GM12878 (cell line): ENCODE results near the gene IL4I1. TPM values are rescaled to one million over a fixed set of nuclear protein-coding genes. Genes with fewer than 3 reads are reported as not detected.

Experiments used
- ATAC-seq: fragments of 200-7000 bp; cut with Tn5 transposase; 3 replicates; pipeline ENCODE4 v1.9.1; 2020; ENCODE audit warnings: mild to moderate bottlenecking, moderate library complexity
- BruUV-seq: library from RNA; stranded (reverse); fragments of 400-500 nt; replicated peaks from 2 replicates; lab custom pipeline; 2021; lab: Mats Ljungman, UMichigan
- CTCF ChIA-PET: fragments of 300-600 bp; sonication (Branson Sonifier 250); formaldehyde crosslinking; extraction: SDS; loops from one replicate; lab custom pipeline; 2021; ENCODE audit warnings: inconsistent platforms; lab: Yijun Ruan, JAX
- POLR2A ChIA-PET: fragments of 350-600 bp; formaldehyde crosslinking; extraction: SDS; loops from one replicate; lab custom pipeline; 2021; ENCODE audit warnings: inconsistent platforms; lab: Charles Lee
- RAD21 ChIA-PET: fragments of 300-600 bp; sonication (Branson Sonifier 250); formaldehyde crosslinking; loops from one replicate; lab custom pipeline; 2023; ENCODE audit warnings: antibody characterized with exemption; ENCODE audit not compliant: unreplicated experiment; lab: Charles Lee
- SMC1A ChIA-PET: fragments of 300-600 bp; sonication (Branson Sonifier 250); formaldehyde crosslinking; loops from one replicate; lab custom pipeline; 2023; ENCODE audit not compliant: unreplicated experiment, uncharacterized antibody; lab: Charles Lee
- DNase-seq: peaks from one replicate; pipeline ENCODE4 v3.0.0-alpha.2; 2011; ENCODE audit warnings: low read depth, low spot score
- FAIRE-seq: peaks from 3 replicates; lab custom pipeline; 2011; peaks lifted over from hg19 to GRCh38; lab: Jason Lieb, UNC
- H2AFZ ChIP-seq: 2 replicates; pipeline ENCODE4 v1.6.0; 2011; ENCODE audit warnings: low read depth, low read length, control low read depth; ENCODE audit not compliant: control insufficient read depth
- H3K27ac ChIP-seq: 2 replicates; pipeline ENCODE4 v1.5.1; 2011; ENCODE audit warnings: control low read depth; ENCODE audit not compliant: control insufficient read depth, insufficient read depth
- H3K27me3 ChIP-seq, 2 experiments: replicated peaks in 1 of 2; 2 replicates each; pipeline versions ENCODE4 v1.6.0 to v1.6.1; 2011; ENCODE audit warnings: low read length in 1 of 2; ENCODE audit not compliant: control insufficient read depth in 2 of 2, insufficient read depth in 2 of 2
- H3K36me3 ChIP-seq, 2 experiments: 2 replicates each; pipeline ENCODE4 v1.5.1; 2011; ENCODE audit warnings: low read length in 1 of 2; ENCODE audit not compliant: control insufficient read depth in 2 of 2, insufficient read depth in 2 of 2
- H3K4me1 ChIP-seq: 2 replicates; pipeline ENCODE4 v1.6.1; 2011; ENCODE audit warnings: mild to moderate bottlenecking, low read length, moderate library complexity, mixed read lengths; ENCODE audit not compliant: control insufficient read depth, insufficient read depth
- H3K4me2 ChIP-seq: 2 replicates; pipeline ENCODE4 v1.6.0; 2011; ENCODE audit warnings: control low read depth; ENCODE audit not compliant: control insufficient read depth, insufficient read depth
- H3K4me3 ChIP-seq: fragments of 200-600 bp; sonication (generic); 2 replicates; pipeline ENCODE4 v1.5.1; 2016
- H3K79me2 ChIP-seq: 2 replicates; pipeline ENCODE4 v1.6.0; 2011; ENCODE audit warnings: low read length; ENCODE audit not compliant: control insufficient read depth, insufficient read depth
- H3K9ac ChIP-seq: 2 replicates; pipeline ENCODE4 v1.8.0; 2011; ENCODE audit warnings: low read length, control low read depth, mixed read lengths; ENCODE audit not compliant: control insufficient read depth, insufficient read depth
- H3K9me3 ChIP-seq: replicated peaks from 3 replicates; pipeline ENCODE4 v1.5.1; 2011; ENCODE audit warnings: mild to moderate bottlenecking, low read length; ENCODE audit not compliant: control insufficient read depth, insufficient read depth
- H4K20me1 ChIP-seq: 2 replicates; pipeline ENCODE4 v1.6.0; 2011; ENCODE audit not compliant: control insufficient read depth, insufficient read depth
- BMI1 ChIP-seq: fragments of 450-650 bp; IDR thresholded peaks from 2 replicates; pipeline ENCODE4 v1.6.1; 2016; ENCODE audit warnings: mild to moderate bottlenecking, moderate library complexity, borderline replicate concordance
- CUX1 ChIP-seq: IDR thresholded peaks from 2 replicates; pipeline ENCODE4 v1.6.1; 2012; ENCODE audit warnings: improper control_type of control experiment, low read depth, low read length; ENCODE audit not compliant: insufficient replicate concordance
- E2F8 ChIP-seq: fragments of 450-650 bp; IDR thresholded peaks from 2 replicates; pipeline ENCODE4 v1.6.1; 2018; ENCODE audit warnings: mild to moderate bottlenecking, low read depth, moderate library complexity; ENCODE audit not compliant: partially characterized antibody
- HDAC2 ChIP-seq: fragments of 200-600 bp; sonication (generic); IDR thresholded peaks from 2 replicates; pipeline ENCODE4 v1.6.1; 2017
- NR2F1 ChIP-seq: fragments of 450-650 bp; conservative IDR thresholded peaks from 2 replicates; pipeline ENCODE4 v1.6.1; 2017; ENCODE audit warnings: mild to moderate bottlenecking
- PRDM15 ChIP-seq: fragments of 450-650 bp; formaldehyde crosslinking; IDR thresholded peaks from 2 replicates; pipeline ENCODE4 v1.4.0; 2020; ENCODE audit warnings: mild to moderate bottlenecking, moderate library complexity
- RAD51 ChIP-seq: fragments of 450-650 bp; IDR thresholded peaks from 2 replicates; pipeline ENCODE4 v1.6.1; 2016; ENCODE audit warnings: moderate library complexity, mild to moderate bottlenecking, inconsistent platforms
- RCOR1 ChIP-seq: conservative IDR thresholded peaks from 2 replicates; pipeline ENCODE4 v1.6.1; 2012; ENCODE audit warnings: low read depth, low read length, improper control_type of control experiment
- SUPT20H ChIP-seq: IDR thresholded peaks from 2 replicates; pipeline ENCODE4 v1.6.1; 2011; ENCODE audit warnings: low read depth, mild to moderate bottlenecking, low read length, moderate library complexity, borderline replicate concordance; ENCODE audit not compliant: control insufficient read depth
- ZNF274 ChIP-seq: IDR thresholded peaks from one replicate; pipeline ENCODE4 v1.8.0; 2011; ENCODE audit not compliant: insufficient read length, insufficient read depth
- ZZZ3 ChIP-seq: IDR thresholded peaks from 2 replicates; pipeline ENCODE4 v1.6.1; 2011; ENCODE audit warnings: low read depth; ENCODE audit not compliant: control insufficient read depth, insufficient read length
- WGBS: methylation state at CpG from one replicate; pipeline ENCODE4 v1.1.6; 2016; ENCODE audit warnings: low lambda C conversion rate; ENCODE audit not compliant: insufficient replicate concordance, insufficient coverage; ENCODE audit errors: missing lambda C conversion rate; 5-methylcytosine and 5-hydroxymethylcytosine counted together
- in situ Hi-C: fragments of 300-500 bp; cut with MboI; formaldehyde crosslinking; loops from 9 replicates; pipeline ENCODE4 v1.14.3; 2018; ENCODE audit warnings: mixed read lengths
- intact Hi-C: fragments of 100-400 bp; cut with micrococcal nuclease; formaldehyde crosslinking; loops from one replicate; pipeline ENCODE4 v1.14.2; 2022; ENCODE audit not compliant: unreplicated experiment
- polyA plus RNA-seq, 11 experiments: library from polyadenylated mRNA; depleted of rRNA in 4 of 11; unstranded in 6 of 11; stranded (reverse) in 5 of 11; fragments of >200 nt; fragmentation: Nextera tagmentation in 4 of 11; fragmentation: Illumina TruSeq in 1 of 11; extraction: Ambion mirVana in 4 of 11; extraction: Trizol in 1 of 11; gene quantifications; 1 replicate in 1 of 11; 2 replicates in 10 of 11; pipeline versions ENCODE4 v1.2.1 to v1.2.3, GENCODE V29; 2011 to 2016; ENCODE audit warnings: inconsistent platforms in 2 of 11, missing spikeins in 2 of 11, low read depth in 1 of 11
- total RNA-seq, 4 experiments: library from RNA; depleted of rRNA in 3 of 4; stranded (reverse); fragments of >200 nt in 3 of 4; fragmentation: Illumina TruSeq in 1 of 4; extraction: Trizol in 1 of 4; gene quantifications; 2 replicates each; pipeline versions ENCODE4 v1.2.1 to v1.2.3, GENCODE V29; 2013 to 2021

Gene IL4I1
- total and polyA plus RNA-seq, 10 of the 15 experiments (the other 5 are each of a cell fraction or from before 2014, with no cell fraction given): 0.62 to 83.8 (median 42.8) TPM

GRCh38 chr19:49880162-49880869, 16.4 kb downstream of the IL4I1 start:
- Histone ChIP-seq H3K9me3 (no peaks in the 10 kb centered on the region; the same call in 2 of the 3 replicates), H3K27ac (no peak overlapping the region), H4K20me1 (no peaks in the 10 kb centered on the region), H3K4me1 (peaks cover 10% of the 10 kb centered on the region), H3K79me2 (peaks cover 17% of the 10 kb centered on the region), H3K36me3 (peaks cover 8 to 13% of the 10 kb centered on the region in 2 experiments), H3K4me2 (no peak overlapping the region), H3K9ac (no peak overlapping the region), H3K4me3 (no peak overlapping the region), H3K27me3 (no peaks in the 10 kb centered on the region), H2AFZ (no peak overlapping the region)
- RAD21 ChIA-PET: no interaction called here
- SMC1A ChIA-PET: no interaction called here
- no TSS peak for BruUV-seq
- POLR2A ChIA-PET: interaction anchor here (0.7 to 1.6 kb wide), 4 partner anchors 8 to 47 kb away, joined by 3 to 7 read pairs (median 4); no protein-coding TSS in a partner anchor
- ATAC-seq (no peak), FAIRE-seq (no peak), DNase-seq (no peak)
- intact Hi-C loops: no loop called here
- CTCF ChIA-PET: interaction anchor here (1.0 kb wide), 1 partner anchor 8 kb away, joined by 3 read pairs; no protein-coding TSS in a partner anchor
- in situ Hi-C loops: loop anchor here (25.0 kb wide), 1 partner anchor 1243 kb away; the partner anchor contains the start of genes CA11 and DBP
- 77% methylated on average over 10 of the region's 10 CpGs for WGBS
- TF ChIP-seq E2F8 (no peak), RAD51 (no peak), HDAC2 (no peak), RCOR1 (no peak), SUPT20H (no peak), ZZZ3 (no peak), PRDM15 (CRISPR knock-in tag) (no peak), ZNF274 (no peak), NR2F1 (no peak), CUX1 (no peak), BMI1 (no peak)
